ENCODE results near the gene ZNF133. TPM values are rescaled to one million over a fixed set of nuclear protein-coding genes. Genes with fewer than 3 reads are reported as not detected.

Gene ZNF133
- polyA plus RNA-seq, 5 donors: 28.3 to 38.1 (median 33.5) TPM

DNA sequence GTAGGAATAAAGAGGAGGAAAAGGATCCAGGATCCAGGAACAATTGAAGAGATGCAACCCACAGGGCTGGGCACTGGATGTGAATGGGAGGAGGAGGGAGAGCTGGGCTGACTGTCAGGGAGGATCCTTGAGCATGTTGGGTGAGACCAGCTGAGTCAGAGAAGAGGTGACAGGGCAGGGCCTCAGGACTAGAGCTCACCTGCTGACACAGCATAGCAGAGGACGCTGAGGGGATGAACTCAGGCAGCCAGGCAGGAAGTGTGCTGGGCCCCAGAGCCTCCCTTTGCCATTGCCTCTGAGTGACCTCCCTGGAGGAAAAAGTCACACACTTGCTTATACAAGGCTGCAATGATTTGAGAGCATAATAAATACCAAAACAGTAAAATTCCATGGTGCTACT is 72.3 kb downstream of the ZNF133 start:
- no peak for DNase-seq

DNA sequence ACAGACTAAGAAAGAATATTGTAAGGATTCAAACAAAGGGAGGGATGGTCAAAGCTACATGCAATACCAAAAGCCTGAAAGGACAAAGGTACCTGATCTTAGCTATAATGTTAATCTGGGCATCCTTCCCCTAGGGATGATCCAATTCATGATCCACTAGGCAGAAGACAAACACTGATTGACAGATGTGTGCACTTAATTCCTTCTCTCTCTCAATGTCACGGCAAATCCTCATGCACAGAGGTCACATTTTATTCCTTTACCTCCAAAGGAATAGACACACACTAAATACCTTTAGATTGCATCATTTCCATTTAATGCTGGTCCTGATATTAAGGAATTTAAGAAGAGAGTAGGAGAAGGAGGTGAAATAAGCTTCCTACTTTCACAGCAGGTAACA is 73.4 kb downstream of the ZNF133 start:
- DNase-seq: no peak

DNA sequence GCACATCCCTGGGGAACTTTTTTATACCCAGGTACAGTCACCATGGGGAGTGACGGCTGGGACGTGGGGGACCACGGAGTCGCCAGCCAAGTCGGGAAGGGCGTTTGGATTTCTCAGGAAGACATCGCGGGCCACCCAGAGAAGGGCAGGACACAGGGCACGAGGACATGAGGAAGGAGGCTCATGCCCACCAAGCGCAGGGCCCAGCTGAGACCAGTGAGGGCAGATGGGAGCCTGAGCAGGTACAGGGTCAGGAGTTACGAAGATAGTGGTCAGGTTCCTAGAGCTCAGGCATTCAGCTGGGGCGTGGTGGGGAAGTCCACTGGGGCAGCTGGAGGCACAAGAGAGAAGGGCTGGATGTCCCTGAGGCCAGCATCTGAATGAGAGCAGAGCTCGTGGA is 74.6 kb downstream of the ZNF133 start:
- no peak for DNase-seq

DNA sequence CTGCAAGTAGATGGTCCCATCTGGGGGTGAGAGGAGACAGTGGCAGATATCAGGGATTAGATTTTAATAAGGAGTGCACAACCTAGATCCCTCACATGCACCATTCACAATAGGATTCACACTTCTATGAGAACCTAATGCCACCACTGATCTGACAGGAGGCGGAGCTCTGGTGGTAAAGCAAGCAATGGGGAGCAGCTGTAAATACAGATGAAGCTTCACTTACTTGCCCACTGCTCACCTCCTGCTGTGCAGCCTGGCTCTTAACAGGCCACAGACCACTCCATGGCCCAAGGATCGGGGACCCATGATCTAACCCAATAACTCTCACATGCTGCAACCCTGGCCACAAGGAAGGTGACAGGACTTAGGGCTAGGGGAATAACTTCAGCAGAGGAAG is 75.4 kb downstream of the ZNF133 start:
- DNase-seq: no peak

DNA sequence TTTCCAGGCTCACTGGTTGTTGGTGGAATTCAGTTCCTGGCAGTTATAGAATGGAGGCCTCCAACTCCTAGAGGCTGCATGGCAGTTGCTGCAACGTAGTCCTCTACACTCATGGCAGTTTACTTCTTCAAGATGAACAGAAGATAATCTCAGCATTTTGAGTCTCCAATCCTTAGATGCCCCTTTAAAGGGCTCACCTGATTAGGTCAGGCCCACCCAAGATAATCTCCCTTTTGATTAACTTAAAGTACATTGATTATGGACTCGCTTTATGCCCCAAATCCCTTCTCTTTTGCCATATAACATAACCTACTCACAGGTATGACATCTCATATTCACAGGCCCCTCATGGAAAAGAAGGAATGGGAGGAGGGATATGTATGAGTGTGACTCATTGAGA is 76.4 kb downstream of the ZNF133 start:
- no peak for DNase-seq

Other genes with a start within 250 kb of the ZNF133 start
- 10 to 100 TPM in 1 of 5 donors, 1 to 10 TPM in 4; 6.7 to 10.3 (median 8.1) TPM for gene OVOL2, start 230.6 kb upstream of the ZNF133 start, polyA plus RNA-seq (ENCODE audit: insufficient read depth in 1 of 5, insufficient read length in 5 of 5, low replicate concordance in 1 of 5)
- gene KAT14, start 150.7 kb upstream of the ZNF133 start, polyA plus RNA-seq (ENCODE audit: insufficient read depth in 1 of 5, insufficient read length in 5 of 5, low replicate concordance in 1 of 5): 10 to 100 TPM; 16.4 to 24.7 (median 23.1) TPM
- gene PET117, start 150.7 kb upstream of the ZNF133 start, polyA plus RNA-seq (ENCODE audit: insufficient read depth in 1 of 5, insufficient read length in 5 of 5, low replicate concordance in 1 of 5): 10 to 100 TPM; 10.9 to 13.0 (median 12.1) TPM
- 10 to 100 TPM in 1 of 5 donors, 1 to 10 TPM in 4; 7.3 to 10.3 (median 9.2) TPM for gene DZANK1, start 178.5 kb downstream of the ZNF133 start, polyA plus RNA-seq (ENCODE audit: insufficient read depth in 1 of 5, insufficient read length in 5 of 5, low replicate concordance in 1 of 5)
- gene POLR3F, start 178.9 kb downstream of the ZNF133 start, polyA plus RNA-seq (ENCODE audit: insufficient read depth in 1 of 5, insufficient read length in 5 of 5, low replicate concordance in 1 of 5): 10 to 100 TPM; 16.0 to 21.6 (median 18.4) TPM
- 10 to 100 TPM; 25.9 to 38.2 (median 34.3) TPM for gene RBBP9, start 208.7 kb downstream of the ZNF133 start, polyA plus RNA-seq (ENCODE audit: insufficient read depth in 1 of 5, insufficient read length in 5 of 5, low replicate concordance in 1 of 5)
- gene SEC23B, start 219.4 kb downstream of the ZNF133 start, polyA plus RNA-seq (ENCODE audit: insufficient read depth in 1 of 5, insufficient read length in 5 of 5, low replicate concordance in 1 of 5): 10 to 100 TPM; 42.4 to 48.8 (median 44.6) TPM